Right hindlimb (tissue), 1 donor: ENCODE results near the gene TGFBR3.
A peak's percentile ranks its signal among the peaks of the same experiment; 100 is the strongest.

Source experiments
- DNase-seq: peaks from one replicate; pipeline ENCODE4 v3.0.0-alpha.2; 2018

TGFBR3 gene

DNA sequence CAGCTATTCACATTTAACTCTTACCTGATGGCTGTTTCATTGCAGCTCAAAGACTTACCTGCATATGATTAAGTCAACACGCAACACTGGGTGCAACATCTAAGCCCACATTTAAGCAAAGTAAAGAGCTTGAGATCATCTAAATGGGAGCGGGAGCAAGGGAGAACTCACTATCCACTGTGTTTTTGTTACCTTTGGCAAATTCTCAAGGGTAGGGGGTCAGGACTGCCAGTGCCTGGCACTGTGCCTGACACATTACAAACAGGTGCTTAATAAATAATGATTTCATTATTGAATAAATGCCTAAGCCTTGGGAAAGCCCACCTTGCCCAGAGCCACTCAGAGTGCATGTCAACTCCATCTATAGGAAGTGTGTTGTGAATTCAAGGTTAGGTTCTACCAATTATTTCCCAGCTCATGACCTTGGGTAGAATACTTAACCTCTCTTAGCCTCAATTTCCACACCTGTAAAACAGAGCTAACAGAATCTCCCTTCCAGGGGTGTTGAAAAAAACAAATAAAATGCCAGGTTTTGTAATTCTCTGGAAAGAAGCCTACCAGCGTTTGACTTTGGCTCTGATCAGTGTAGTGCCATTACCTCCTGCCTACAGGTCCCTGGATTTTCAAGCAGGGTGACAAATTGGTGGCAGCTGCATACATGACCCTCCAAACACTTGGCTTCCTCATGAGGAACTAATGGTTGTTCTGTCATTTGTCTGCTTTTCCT lies 109.7 kb downstream of the TGFBR3 start:
- peak; percentile 8 for DNase-seq

DNA sequence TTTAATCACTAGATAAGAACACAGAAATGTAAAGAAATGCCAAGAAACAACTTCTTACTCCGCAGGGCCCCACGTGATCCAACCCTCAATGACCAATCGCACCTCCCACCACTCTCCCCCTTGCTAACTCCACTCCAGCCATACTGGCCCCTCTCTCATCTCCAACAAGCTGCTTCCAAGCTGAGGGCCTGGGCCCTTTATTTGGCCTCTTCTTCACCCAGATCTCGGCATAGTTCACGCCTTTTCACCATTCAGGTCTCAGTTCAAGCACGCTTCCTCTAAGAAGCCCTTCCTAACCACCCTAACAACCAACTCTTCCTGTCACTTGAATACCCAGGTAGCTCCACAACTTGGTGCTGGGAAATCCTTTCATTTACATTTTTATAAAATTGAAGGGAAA lies 110.7 kb downstream of the TGFBR3 start:
- DNase-seq: peak; percentile 5

DNA sequence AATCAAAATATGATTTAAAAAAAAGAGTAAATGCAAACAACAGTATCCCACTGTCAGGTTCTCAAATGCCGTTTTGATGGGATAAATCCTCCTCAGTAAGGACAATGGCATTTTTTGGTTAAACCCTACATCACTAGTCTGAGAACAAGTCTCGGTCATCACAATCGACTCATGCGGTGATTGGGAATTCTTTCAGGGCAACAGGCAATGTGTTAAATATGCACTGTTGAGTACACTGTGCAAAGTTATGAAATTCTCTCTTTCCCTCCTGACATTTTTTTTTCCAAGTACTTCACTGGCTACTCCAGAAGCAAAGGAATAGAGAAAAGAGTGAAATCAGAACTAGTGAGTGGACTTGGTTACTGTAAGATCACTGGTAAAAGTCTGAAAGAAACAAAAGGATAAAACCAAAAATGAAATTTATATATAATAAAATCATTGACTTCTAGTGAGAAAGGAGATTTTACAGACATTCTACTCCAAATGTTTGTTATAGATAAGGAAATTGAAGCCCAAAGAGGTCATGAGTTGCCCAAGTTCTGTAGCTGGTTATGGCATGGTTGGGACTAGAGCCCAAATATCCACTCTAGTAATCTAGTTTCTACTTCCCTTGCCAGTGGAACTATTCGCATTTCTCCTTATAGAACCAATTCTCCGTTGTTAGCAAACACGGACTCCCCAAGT lies 111.3 kb downstream of the TGFBR3 start:
- no peak for DNase-seq

DNA sequence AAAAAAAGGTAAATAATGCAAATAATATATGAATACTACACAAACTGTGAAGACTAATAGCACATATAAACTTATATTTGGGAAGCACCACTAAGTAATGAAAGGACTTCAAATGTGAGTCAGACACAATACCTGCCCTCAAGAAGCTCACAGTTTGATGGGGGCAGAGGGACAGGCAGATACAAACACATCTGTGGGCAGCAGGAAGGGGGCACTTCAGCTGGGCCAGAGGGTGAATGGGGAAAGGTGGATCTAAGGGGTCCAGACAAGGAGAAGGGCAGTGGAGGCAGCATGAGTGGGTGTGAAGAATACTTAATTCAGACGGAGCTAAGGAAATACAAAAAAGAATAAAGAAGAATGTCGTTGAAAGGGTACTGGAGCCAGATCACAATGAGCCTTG lies 114.2 kb downstream of the TGFBR3 start:
- no peak for DNase-seq

DNA sequence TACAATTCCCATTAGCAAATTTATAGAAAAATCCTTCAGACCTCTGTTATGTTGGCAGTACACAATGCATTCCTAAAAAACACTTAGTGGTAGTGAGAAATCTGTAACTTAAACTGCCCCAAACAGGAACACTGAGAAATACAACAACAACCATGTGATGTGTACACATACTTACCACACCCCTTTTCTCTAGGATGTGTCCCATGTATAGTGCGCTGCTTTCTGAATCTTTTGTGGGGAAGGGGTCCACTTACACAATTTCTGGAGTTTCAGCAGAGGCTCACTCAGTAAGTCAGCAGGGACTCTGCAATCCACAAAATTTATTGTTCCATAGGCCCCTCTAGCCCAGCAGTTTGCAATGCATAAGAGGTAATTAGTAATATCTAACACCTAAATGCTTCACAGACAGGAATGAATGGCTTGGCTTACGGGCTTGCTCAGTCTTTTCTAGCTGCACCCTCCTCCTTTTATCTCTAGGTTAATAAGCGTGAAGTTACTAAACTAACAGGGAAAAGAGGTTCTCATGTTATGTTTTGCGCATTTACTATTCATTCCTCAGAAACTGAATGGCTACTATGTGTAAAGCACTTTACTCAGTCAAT lies 115.2 kb downstream of the TGFBR3 start:
- DNase-seq: no peak

DNA sequence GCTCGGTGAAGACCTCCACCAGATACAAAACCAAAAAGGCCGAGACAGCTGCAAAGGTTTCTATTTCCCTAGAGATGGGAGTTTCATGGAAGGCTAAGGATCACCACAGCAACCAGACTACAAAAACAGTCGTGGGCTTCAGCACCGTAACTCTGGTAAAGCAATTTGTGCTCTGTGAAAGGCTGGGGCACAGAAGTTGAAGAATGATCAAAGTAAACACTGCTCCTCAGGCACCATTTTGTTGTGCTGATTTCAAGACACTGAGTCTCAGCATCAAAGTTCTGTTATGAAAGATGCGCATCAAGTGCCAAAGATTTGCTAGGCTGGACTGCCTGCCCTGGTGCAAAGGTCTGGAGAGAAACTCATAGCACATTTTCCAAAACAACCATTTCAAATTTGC lies 116.2 kb downstream of the TGFBR3 start:
- peak; percentile 58 for DNase-seq

DNA sequence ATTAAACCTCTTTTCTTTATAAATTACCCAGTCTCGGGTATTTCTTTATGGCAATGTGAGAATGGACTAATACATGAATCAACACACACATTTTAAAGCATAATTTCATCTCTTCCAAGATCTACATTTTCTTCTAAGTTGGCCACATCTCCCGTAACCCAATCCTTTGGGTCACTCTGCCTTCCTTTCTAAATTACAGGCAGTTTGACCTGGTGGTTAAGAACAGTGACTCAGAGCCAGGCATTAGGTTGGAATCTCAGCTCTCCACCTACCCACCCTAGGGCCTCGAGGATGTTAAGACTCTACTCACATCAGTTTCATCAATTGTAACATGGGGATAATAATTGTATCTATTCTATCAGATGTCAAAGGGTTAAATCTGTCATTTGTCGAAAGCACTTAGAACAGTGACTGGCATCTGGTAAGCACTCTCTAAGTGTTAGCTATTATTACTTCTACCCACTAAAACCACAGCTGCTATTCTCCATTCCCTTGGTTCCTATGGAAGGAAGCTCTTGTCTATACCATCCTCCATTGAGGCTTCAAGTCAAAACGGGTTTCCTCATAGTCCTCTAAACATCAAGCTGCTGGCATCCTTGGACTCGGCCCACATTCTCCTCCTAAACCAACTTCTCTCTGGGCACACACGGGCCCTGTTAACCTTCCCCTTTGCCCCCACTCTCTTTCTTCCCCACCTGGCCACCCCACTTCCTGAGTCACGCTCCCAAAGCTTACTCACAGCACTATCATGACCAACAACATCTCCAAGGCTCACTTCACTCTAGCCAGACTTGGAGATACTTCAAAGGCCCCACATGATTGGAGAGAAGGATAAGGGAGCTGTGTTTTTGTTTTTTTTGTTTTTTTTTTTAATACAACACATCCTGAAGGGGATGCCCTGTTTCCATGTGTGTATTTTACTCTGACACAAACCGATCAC lies 116.9 kb downstream of the TGFBR3 start:
- peak; percentile 3 for DNase-seq

DNA sequence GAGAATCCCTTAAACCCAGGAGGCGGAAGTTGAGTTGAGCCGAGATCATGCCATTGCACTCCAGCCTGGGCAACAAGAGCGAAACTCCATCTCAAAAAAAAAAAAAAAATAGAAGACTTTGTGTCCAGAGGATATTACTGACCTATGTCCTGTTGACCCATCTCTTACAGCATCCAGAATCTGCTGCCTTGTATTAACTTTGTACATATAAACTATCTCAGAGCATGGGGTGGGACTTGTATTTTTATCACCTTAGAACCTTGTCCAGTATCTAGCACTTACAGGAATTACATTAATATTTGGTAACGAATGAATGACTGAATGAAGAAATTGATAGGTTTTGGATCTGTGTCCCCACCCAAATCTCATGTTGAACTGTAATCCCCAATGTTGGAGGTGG lies 117.8 kb downstream of the TGFBR3 start:
- no peak for DNase-seq

DNA sequence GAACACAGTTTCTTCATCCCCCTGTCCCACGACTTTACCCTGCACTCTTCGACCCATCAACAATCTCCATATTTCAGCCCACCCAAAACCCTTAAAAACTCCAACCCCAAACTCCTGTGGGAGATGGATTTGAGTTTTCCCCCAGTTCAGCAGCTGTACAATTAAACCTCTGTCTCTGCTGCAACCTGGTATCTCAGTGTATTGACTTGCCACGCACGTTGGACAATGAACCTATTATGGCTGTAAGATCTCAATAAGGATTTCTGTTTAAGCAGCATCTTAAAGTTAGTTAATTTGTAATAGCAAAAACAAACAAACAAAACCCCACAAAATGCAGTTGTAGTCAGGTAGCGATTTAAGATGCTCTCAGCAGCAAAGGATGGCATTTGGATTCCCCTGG lies 119.1 kb downstream of the TGFBR3 start:
- no peak for DNase-seq

DNA sequence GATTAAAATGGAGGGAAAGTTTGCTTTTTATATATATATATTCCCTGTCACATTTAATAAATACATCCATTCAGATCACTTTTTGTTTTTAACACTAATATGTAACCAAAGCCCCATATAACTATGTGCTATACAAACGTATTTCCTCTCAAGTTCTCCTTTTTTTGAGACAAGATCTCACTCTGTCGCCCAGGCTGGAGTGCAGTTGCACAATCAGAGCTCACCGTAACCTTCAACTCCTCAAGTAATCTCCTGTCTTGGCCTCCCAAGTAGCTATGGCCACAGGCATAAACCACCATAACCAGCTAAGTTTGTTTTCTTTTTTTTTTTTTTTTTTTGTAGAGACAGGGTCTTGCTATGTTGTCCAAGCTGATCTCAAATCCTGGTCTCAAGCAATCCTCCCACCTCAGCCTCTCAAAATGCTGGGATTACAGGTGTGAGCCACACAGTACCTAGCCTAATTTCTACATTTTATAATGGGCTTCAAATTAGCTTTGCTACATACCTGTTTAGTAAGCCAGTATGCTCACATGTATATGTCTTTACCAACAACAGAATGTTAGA lies 120.0 kb downstream of the TGFBR3 start:
- no peak for DNase-seq

DNA sequence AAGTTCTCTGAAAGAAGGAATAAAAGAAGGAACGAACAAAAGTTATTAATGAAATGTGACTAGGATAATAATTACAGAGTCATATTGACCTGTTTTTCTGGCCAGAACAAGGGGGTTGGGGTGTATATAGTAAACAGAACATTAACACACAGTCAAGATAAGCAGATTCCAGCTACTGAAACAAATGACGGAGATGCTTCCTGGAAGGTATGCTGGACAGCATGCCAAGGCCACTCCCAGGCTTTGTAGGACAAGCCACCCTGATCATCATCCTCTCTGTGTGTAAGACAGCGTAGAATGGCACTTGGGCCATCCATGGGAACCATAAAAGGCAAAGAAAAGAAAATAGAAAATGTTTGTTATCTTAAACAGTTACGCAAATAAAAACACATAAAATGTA lies 120.7 kb downstream of the TGFBR3 start:
- DNase-seq: no peak

DNA sequence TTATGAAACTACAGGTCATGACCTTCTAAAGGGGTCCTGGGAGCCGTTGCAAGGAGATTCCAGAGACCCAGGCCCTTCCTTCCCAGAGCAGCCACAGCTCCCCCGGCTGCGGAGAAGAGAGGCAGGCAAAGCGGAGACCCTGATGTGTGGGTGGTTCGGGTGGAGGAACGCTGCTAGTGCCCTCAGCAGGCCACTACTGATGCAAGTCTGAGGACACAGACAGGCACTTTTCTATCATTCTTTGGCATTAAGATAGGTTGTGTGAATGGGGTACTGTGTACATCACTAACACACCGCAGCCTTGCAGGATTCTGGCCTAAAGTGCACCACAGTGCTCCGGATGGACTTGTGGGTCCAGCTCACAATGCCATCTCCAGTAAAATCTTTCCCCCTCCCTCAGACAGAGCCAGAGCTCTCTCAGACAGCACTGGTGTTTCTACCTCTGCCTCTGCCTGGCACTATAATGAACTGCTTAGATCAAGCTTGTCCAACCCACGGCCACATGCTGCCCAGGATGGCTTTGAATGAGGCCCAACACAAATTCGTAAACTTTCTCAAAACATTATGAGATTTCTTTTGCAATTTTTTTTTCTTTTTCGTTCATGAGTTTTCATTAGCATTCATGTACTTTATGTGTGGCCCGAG lies 121.4 kb downstream of the TGFBR3 start:
- no peak for DNase-seq

DNA sequence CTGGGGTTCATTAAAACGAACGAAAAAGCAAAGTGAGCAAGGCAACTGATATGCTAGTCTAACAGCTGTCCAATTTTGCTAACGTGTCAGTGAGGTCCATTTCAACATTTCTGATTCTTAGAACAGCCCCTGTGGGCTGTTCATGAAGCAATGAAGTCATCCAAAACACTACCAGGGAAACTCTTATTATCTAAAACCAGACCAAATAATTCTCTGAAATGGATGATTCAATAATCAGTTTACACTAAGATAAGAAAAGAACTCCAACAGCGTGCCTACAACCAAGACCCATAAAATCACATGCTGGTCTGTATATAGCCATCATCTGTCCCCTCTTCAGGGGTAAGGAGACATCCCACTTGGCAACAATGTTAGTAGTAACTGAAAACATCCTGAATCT lies 122.7 kb downstream of the TGFBR3 start:
- DNase-seq: no peak

DNA sequence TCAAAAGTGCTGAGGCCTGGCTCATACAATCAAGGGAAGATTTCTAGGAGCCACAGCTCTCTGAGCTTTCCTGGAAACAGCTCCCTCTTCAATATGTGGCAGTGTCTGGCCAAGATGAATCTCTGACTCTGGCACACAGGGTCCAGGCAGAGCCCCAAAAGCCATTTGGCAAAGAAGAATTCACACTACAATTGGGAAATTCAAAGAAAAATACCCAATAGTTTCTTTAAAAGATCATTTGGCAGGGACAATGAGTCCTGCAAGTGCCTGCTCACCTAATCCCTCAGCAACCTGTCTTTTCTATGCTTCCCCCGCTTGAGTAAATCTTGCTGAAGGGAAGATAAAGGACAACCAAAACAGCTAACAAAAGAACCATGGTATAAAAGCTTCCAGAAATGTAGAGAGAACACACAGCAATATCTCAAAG lies 124.6 kb downstream of the TGFBR3 start:
- DNase-seq: no peak

DNA sequence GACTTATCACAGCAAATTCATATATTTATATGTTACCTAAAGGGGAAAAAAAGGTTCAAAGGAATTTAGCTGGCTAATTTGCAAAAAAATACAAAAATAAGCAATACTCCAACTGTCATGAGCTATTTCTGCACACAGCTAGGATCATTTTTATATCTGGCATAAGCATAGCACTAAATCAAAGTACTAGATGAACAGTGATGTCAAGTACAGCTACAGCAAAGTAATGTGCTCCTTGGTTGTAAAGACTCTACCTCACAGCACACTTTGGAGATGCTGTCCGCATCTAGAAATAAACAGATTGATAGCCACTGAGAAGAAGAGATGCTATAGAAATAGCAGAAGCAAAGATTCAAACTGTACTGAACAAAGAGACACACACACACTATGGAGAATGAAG lies 125.4 kb downstream of the TGFBR3 start:
- no peak for DNase-seq

DNA sequence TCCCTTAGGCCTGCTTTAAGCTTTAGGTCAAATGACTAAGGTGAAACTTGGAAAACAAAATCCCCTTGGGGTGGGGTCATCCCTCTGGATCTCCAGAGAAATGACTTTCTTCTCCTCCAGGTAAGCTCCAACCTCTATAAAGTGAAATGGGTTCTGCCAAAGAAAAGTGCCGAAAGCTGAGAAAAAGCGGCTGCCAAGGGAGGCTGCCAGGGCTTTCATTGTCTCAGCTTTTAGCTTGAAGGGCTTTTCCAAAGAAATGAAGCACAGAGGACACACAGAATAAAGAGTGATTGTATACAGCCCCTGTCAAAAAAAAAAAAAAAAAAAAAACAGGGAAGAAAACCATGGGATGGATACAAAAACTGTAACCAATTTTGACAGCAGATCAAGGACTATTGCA lies 126.9 kb downstream of the TGFBR3 start:
- DNase-seq: no peak

DNA sequence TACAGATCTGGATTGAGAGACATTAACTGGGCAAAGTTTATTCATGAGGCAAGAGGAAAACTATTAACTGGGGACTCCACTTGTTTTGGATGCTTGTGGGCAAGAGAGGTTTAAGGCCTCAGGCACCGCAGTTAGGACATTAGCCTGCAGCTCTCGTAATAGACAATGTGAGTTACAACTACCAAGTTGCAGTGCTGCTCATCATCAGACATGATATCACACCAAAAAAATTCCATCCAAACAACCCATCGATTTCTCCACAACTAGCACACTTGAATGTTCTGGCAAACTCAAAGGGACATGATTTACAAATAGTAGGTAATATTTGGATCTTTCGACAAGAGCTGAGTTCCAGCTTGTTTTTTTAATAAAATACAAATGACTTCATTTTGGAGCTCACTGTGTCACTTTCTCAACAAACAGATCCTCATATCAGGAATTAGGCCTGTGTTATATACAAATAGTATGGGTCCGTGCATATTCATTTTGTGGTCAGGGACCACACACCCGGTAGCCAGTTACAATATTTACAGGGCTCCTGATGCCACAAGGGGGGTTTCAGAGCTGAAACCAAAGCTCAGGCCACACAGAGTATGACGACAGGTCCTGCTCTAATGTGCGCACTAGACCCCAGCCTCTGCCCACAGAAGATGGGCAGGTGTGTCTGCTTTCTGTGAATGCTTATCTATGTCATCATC lies 128.0 kb downstream of the TGFBR3 start:
- DNase-seq: no peak

DNA sequence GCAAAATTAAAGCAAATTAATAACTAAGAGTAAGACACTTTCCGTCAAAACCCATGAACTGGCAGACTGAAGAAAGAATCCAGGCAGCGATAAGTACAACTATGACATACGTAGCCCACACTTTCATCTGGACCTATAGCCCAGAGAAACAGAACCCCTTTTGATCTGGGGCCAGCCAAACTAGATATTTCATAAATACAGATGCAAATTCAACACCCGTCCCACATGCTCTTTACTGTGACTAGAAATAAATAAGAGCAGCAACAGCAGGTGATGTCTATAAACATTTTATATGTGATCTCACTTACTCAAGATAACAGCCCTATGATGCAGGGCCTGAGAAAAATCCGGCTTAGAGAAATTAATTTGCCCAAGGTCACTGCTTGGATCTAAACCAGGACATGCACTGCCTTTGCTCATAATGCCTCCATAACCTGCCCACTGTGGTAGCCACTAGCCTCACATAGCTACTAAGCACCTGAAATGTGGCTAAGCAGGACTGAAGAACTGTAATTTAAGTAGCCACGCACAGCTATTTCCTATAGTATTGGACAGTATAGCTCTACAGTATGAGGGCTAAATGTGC lies 130.2 kb downstream of the TGFBR3 start:
- no peak for DNase-seq

DNA sequence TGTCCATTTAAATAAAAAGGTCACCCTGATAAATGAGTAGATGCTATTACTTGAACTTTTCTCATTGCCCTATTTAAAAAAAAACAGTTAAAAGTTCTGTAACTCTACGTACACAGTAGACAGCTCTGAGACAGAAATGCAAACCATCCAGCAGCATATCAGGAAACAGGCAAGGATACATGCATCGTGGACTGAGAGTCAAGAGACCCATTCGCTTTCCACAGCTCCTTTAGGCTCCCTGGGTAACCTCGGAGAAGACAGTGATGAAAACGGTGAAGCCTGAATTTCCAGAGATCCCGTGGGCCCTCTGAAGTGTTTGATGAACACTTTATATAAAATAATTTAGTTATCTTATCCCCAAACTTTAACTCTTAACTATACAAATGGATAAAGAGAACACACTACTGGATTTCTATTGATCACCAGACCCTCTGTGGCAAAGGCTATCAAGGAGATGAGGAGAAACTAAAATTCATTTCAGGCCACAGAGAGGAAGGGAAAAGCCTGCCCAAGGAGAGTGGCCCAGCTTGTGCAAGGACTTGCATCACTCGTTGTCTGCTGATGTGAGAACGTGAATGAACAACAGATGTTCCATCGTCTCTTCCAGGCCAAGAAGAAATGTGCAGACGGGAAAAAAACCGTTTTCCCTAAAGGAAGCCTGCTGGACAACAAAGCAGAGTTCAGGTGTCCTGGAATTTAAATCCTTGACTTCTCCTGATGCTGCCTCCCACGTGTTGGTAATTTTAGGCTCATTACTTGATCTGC lies 131.0 kb downstream of the TGFBR3 start:
- peak; percentile 68 for DNase-seq

DNA sequence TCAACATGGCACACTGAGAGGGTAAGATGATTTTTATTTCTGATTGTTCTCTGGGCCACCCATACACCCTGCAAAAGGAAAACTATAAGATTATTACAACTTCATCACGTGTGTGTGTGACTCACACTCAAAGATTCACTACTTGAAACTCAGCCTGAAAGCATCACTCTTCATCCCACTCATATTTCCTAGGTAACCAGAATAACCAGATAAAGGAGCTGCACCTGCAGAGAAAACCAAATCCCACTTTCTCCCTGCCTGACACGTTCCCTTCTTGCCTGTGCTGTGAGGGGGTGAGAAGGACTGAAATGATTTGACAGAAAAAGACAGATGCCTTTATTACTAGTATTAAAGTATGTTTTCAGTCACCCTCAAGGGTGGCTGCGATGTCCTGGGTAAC lies 131.6 kb downstream of the TGFBR3 start:
- DNase-seq: no peak
